Cardiac fibroblast (primary cell): Measurements from ENCODE around the gene ICAM3.

Experiments used
- DNase-seq, 2 donors: peaks; one replicate each; pipeline versions ENCODE4 v3.0.0 to v3.0.0-alpha.2; 2010; ENCODE audit warnings: low read depth in 2 of 2
- H3K4me3 ChIP-seq, 2 donors: replicated peaks in 1 of 2; 1 replicate in 1 of 2; 2 replicates in 1 of 2; pipeline ENCODE4 v1.5.1; 2011; ENCODE audit warnings: low read depth in 2 of 2, low read length in 2 of 2, mild to moderate bottlenecking in 2 of 2, moderate library complexity in 1 of 2
- TF ChIP-seq, protein P1 (sequence below): IDR thresholded peaks from one replicate; pipeline ENCODE4 v1.5.1; 2011; ENCODE audit warnings: low read depth, mild to moderate bottlenecking, low read length, inconsistent platforms

ICAM3 gene

GRCh38 chr19:10362259-10362658, 22.8 kb upstream of the ICAM3 start:
- no peak overlapping the region for H3K4me3 ChIP-seq
- TF ChIP-seq, protein P1, sequence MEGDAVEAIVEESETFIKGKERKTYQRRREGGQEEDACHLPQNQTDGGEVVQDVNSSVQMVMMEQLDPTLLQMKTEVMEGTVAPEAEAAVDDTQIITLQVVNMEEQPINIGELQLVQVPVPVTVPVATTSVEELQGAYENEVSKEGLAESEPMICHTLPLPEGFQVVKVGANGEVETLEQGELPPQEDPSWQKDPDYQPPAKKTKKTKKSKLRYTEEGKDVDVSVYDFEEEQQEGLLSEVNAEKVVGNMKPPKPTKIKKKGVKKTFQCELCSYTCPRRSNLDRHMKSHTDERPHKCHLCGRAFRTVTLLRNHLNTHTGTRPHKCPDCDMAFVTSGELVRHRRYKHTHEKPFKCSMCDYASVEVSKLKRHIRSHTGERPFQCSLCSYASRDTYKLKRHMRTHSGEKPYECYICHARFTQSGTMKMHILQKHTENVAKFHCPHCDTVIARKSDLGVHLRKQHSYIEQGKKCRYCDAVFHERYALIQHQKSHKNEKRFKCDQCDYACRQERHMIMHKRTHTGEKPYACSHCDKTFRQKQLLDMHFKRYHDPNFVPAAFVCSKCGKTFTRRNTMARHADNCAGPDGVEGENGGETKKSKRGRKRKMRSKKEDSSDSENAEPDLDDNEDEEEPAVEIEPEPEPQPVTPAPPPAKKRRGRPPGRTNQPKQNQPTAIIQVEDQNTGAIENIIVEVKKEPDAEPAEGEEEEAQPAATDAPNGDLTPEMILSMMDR = no peak
- no peak for DNase-seq

DNA sequence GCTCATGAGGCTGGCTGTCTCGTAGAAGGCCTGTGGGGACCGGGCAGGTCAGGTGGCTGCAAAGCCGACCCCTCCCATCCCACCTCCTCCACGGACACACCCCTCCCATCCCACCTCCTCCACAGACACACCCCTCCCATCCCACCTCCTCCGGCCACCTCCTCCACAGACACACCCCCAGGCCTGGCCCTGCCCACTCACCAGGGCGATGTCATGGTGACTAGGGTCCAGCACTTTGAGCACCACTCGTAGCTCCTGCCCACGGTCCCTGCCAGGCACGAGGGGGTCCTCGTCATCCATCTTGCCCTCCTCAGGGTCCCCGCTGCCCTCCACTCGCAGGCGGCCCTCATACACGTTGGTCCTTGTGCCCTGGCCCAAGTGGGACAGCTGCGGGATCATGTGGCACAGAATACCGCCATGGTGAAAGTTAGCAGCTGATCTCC, 22.2 kb upstream of the ICAM3 start:
- DNase-seq = no peak
- TF ChIP-seq, protein P1 = no peak
- no peak overlapping the region for H3K4me3 ChIP-seq

DNA sequence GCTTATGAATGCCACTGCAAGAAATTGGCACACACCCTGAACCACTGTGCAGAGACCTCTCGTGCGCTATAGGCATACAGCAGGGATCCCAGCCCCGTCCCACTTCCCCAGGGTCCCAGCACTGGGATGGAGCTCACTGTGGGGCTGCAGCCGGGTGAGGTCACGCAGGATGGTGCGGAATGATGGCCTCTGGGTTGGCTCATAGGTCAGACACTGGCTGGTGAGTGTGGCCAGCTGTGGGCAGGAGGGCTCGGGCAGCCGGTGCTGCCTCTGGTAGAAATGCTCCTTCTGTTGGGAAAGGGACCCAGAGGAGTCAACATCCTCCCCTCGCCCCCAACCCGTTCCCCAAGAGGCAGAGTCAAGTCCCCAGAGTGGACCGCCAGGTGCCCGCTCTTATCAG, 17.0 kb upstream of the ICAM3 start:
- H3K4me3 ChIP-seq = no peak overlapping the region
- TF ChIP-seq, protein P1 = no peak

DNA sequence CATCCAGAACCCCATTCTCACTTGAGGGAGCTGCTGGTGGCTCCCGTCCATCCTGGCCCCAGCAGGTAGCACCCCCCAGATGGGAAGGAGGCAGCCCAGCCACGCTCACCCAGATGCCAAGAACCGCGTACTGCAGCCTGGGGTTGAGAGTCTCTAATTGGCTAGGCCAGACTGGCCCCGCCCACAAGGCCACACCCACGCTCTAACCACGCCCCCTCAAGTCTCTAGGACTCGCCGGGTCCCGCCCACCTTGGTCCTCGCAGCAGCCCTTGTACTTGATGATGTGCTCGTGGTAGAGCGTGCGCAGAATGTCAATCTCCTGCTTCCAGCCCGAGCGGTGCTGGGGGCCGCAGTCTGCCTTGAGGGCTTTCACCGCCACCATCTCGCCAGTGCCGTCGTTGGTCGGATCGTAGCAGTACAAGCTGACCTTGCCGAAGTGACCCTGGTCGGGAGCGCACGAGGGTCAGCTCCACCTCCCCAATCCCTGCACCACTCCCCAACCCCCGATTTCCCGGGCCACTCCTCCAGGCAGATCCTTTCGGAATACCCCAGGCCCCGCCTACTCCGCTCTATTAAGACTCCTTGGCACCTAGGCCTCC, 14.5 kb upstream of the ICAM3 start:
- peak; percentile 19 to 46 for DNase-seq
- TF ChIP-seq, protein P1 = no peak
- no peak overlapping the region for H3K4me3 ChIP-seq

More for the DNA sequence above, 17.0 kb upstream of the ICAM3 start:
- no peak for DNase-seq

GRCh38 chr19:10352764-10353671, 13.6 kb upstream of the ICAM3 start:
- peak; percentile 40 to 50 for DNase-seq
- TF ChIP-seq, protein P1 = no peak
- no peak overlapping the region for H3K4me3 ChIP-seq

DNA sequence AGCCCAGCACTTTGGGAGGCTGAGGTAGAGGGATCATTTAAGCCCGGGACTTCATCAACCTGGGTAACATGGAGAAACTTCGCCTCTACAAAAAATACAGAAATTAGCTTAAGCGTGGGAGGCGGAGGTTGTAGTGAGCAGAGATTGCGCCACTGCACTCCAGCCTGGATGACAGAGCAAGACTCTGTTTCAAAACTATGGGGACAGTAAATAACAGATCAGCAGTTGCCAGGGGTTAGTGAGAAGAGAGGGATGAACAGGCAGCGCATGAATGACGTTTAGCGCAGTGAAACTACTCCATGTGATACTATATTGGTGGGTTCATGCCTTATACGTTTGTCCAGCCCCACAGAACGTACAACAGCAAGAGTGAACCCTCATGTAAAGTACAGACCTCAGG, 7.1 kb upstream of the ICAM3 start:
- DNase-seq = peak; percentile 42 to 63
- no peak overlapping the region for H3K4me3 ChIP-seq
- TF ChIP-seq, protein P1 = no peak
